Measurements from ENCODE around the gene CCDC175.

CCDC175 gene

GRCh38 chr14:59538936-59539335, 37.7 kb downstream of the CCDC175 start:
- DNase-seq, result no peak

- DNase-seq, result no peak
These were observed 39.1 kb downstream of the CCDC175 start for GRCh38 chr14:59537476-59537875.

- DNase-seq, result no peak
These were observed 42.1 kb downstream of the CCDC175 start for GRCh38 chr14:59534361-59534987.

GRCh38 chr14:59532419-59532818, 44.2 kb downstream of the CCDC175 start:
- no peak for DNase-seq

- no peak for DNase-seq
These were observed 46.3 kb downstream of the CCDC175 start for GRCh38 chr14:59530349-59530748.

GRCh38 chr14:59529189-59529588, 47.4 kb downstream of the CCDC175 start:
- DNase-seq, result no peak

GRCh38 chr14:59520224-59520623, 56.4 kb downstream of the CCDC175 start:
- no peak for DNase-seq

GRCh38 chr14:59511916-59512575, 64.6 kb downstream of the CCDC175 start:
- no peak for DNase-seq

GRCh38 chr14:59510966-59511365, 65.6 kb downstream of the CCDC175 start:
- no peak for DNase-seq

- peak; percentile 7 for DNase-seq
These were observed 66.6 kb downstream of the CCDC175 start for GRCh38 chr14:59510001-59510400.

GRCh38 chr14:59509101-59509500, 67.5 kb downstream of the CCDC175 start:
- no peak for DNase-seq

GRCh38 chr14:59507752-59508103, 68.9 kb downstream of the CCDC175 start:
- no peak for DNase-seq

- DNase-seq, result peak; percentile 34
These were observed 69.4 kb downstream of the CCDC175 start for GRCh38 chr14:59507063-59507751.

- DNase-seq, result no peak
These were observed 73.4 kb downstream of the CCDC175 start for GRCh38 chr14:59503256-59503655.

- no peak for DNase-seq
These were observed 75.9 kb downstream of the CCDC175 start for GRCh38 chr14:59500732-59501131.

GRCh38 chr14:59492384-59492783, 84.2 kb downstream of the CCDC175 start:
- no peak for DNase-seq

- DNase-seq, result no peak
These were observed 85.9 kb downstream of the CCDC175 start for GRCh38 chr14:59490756-59491155.

- no peak for DNase-seq
These were observed 91.9 kb downstream of the CCDC175 start for GRCh38 chr14:59484639-59485175.

GRCh38 chr14:59483819-59484638, 92.6 kb downstream of the CCDC175 start, which contains the start of the genes JKAMP and L3HYPDH:
TSS of gene JKAMP (plus strand) at chr14:59484517. CDS start at chr14:59484590, 73 bp downstream.
TSS of gene L3HYPDH (minus strand) at chr14:59484408. CDS start at chr14:59484316, 92 bp downstream.
- DNase-seq, result peak; percentile 96

- DNase-seq, result peak; percentile 87
These were observed 93.2 kb downstream of the CCDC175 start for GRCh38 chr14:59483363-59483762.

- DNase-seq, result peak; percentile 95
These were observed 93.9 kb downstream of the CCDC175 start for GRCh38 chr14:59482541-59483331.

Measured in fibroblast of skin of right quadriceps (primary cell).